ENCODE results near the gene MAP1B. TPM values are rescaled to one million over a fixed set of nuclear protein-coding genes. Genes with fewer than 3 reads are reported as not detected.

The MAP1B gene
- total and polyA plus RNA-seq, 9 of the 15 experiments (the other 6 are each of a cell fraction or from before 2014, with no cell fraction given): 5.2 to 66.1 (median 17.3) TPM

- TF ChIP-seq SFPQ (IDR thresholded peaks at IDR 0.05; ENCODE audit: low read depth, low read length): no peak
- TF ChIP-seq REST (IDR thresholded peaks at IDR 0.05; ENCODE audit: borderline replicate concordance): peak; percentile 98
- peak; percentile 94 for TF ChIP-seq REST (CRISPR knock-in tag; IDR thresholded peaks at IDR 0.05; ENCODE audit: low read depth)
- TF ChIP-seq RBFOX2 (IDR thresholded peaks at IDR 0.05; ENCODE audit: low read depth, low read length): no peak
- no peak for TF ChIP-seq MITF (IDR thresholded peaks at IDR 0.05)
- no peak for TF ChIP-seq ZBTB9 (CRISPR knock-in tag; IDR thresholded peaks at IDR 0.05)
- peak in 1 of 2 experiments; percentile 78 for TF ChIP-seq AFF1 (IDR thresholded peaks at IDR 0.05; ENCODE audit: low read depth in 1 of 2, partially characterized antibody in 2 of 2)
- peak; percentile 97 for TF ChIP-seq EHMT2 (IDR thresholded peaks at IDR 0.05)
- TF ChIP-seq ZNF561 (CRISPR knock-in tag; conservative IDR thresholded peaks at IDR 0.05): no peak
Observed at GRCh38 chr5:72063219-72063819, 44.0 kb upstream of the MAP1B start (continued).

Measured in K562 (cell line).